Small intestine (tissue), 7 donors: ENCODE measurements around the gene SNAPC4. TPM values are rescaled to one million over a fixed set of nuclear protein-coding genes. Genes with fewer than 3 reads are reported as not detected.

Source experiments
- DNase-seq, 2 donors: peaks; one replicate each; pipeline versions ENCODE4 v3.0.0 to v3.0.0-alpha.2; 2013
- FAIRE-seq: peaks from 2 replicates; lab custom pipeline; 2012; peaks lifted over from hg19 to GRCh38; lab: Jason Lieb, UNC
- H3K27ac ChIP-seq, 3 donors: one replicate each; pipeline ENCODE4 v1.5.1; 2013; ENCODE audit warnings: low read length in 2 of 3, mild to moderate bottlenecking in 2 of 3, control low read depth in 1 of 3, inconsistent platforms in 1 of 3, low read depth in 1 of 3, moderate library complexity in 1 of 3
- H3K27me3 ChIP-seq, 3 donors: one replicate each; pipeline ENCODE4 v1.6.1; 2013; ENCODE audit warnings: low read length in 3 of 3, inconsistent platforms in 1 of 3; ENCODE audit not compliant: control insufficient read depth in 3 of 3, insufficient read depth in 3 of 3
- H3K36me3 ChIP-seq, 3 donors: one replicate each; pipeline ENCODE4 v1.6.1; 2013; ENCODE audit warnings: low read length in 3 of 3, inconsistent platforms in 1 of 3, low read depth in 1 of 3, mild to moderate bottlenecking in 1 of 3, moderate library complexity in 1 of 3; ENCODE audit not compliant: control insufficient read depth in 3 of 3, insufficient read depth in 2 of 3
- H3K4me1 ChIP-seq, 3 donors: one replicate each; pipeline ENCODE4 v1.6.1; 2013; ENCODE audit warnings: low read length in 2 of 3, inconsistent platforms in 1 of 3, low read depth in 1 of 3, mild to moderate bottlenecking in 1 of 3, moderate library complexity in 1 of 3; ENCODE audit not compliant: control insufficient read depth in 3 of 3, insufficient read depth in 2 of 3
- H3K4me3 ChIP-seq, 3 donors: one replicate each; pipeline ENCODE4 v1.5.1; 2013; ENCODE audit warnings: low read length in 3 of 3, control low read depth in 1 of 3, inconsistent platforms in 1 of 3, low read depth in 1 of 3, mild to moderate bottlenecking in 1 of 3, moderate library complexity in 1 of 3
- H3K9me3 ChIP-seq, 2 donors: one replicate each; pipeline ENCODE4 v1.6.1; 2013; ENCODE audit warnings: low read depth in 1 of 2, low read length in 1 of 2; ENCODE audit not compliant: control insufficient read depth in 2 of 2, insufficient read depth in 1 of 2
- WGBS, 3 donors: extraction: QIAGEN DNeasy Blood & Tissue Kit; methylation state at CpG; one replicate each; pipeline ENCODE4 v1.1.7; 2013; 5-methylcytosine and 5-hydroxymethylcytosine counted together
- polyA plus RNA-seq, 4 donors: library from polyadenylated mRNA; stranded (reverse) in 3 of 4; unstranded in 1 of 4; fragments of 200-250 nt in 3 of 4; fragments of 120-200 nt in 1 of 4; gene quantifications; one replicate each; pipeline versions ENCODE4 v1.2.1 to v1.2.3, GENCODE V29; 2013
- donor health status: healthy with polysubstance abuse.
- donor health status: control.
- donor health status: control.
- donor health status: Bipolar disorder and iron deficiency.
- donor health status: healthy.

The SNAPC4 gene
- polyA plus RNA-seq, 4 donors: 5.4 to 11.2 (median 6.3) TPM

GRCh38 chr9:136418182-136419091, 18.5 kb upstream of the SNAPC4 start:
- Histone ChIP-seq H3K27ac (no peak overlapping the region), H3K4me3 (no peak overlapping the region), H3K4me1 (no peaks in the 10 kb centered on the region), H3K36me3 (peaks cover 16 to 95% (median 29%) of the 10 kb centered on the region in 3 donors), H3K9me3 (no peaks in the 10 kb centered on the region), H3K27me3 (no peaks in the 10 kb centered on the region)
- FAIRE-seq: no peak
- 86 to 92% (median 89%) methylated on average over 47 to 48 of the region's 48 CpGs for WGBS, 3 donors
- DNase-seq: peak in 1 of 2 donors; percentile 10

- DNase-seq: no peak
- no peaks in the 10 kb centered on the region for H3K27me3 ChIP-seq
- H3K4me3 ChIP-seq: no peak overlapping the region
- H3K36me3 ChIP-seq: peaks cover 15 to 88% (median 21%) of the 10 kb centered on the region in 3 donors
- no peak for FAIRE-seq
- WGBS, 3 donors: 89 to 94% (median 93%) methylated on average over 19 of the region's 19 CpGs
- H3K4me1 ChIP-seq: peaks cover 0 to 1% (median 0%) of the 10 kb centered on the region in 3 donors
- no peaks in the 10 kb centered on the region for H3K9me3 ChIP-seq
- no peak overlapping the region for H3K27ac ChIP-seq
These were observed 16.9 kb upstream of the SNAPC4 start for GRCh38 chr9:136416914-136417313.

GRCh38 chr9:136416427-136416826, 16.5 kb upstream of the SNAPC4 start:
- FAIRE-seq (no peak), DNase-seq (no peak)
- no peak overlapping the region for H3K4me3 ChIP-seq
- WGBS, 3 donors: 95 to 98% (median 96%) methylated on average over 8 of the region's 8 CpGs
- H3K27ac ChIP-seq: no peak overlapping the region
- no peaks in the 10 kb centered on the region for H3K9me3 ChIP-seq
- H3K27me3 ChIP-seq: no peaks in the 10 kb centered on the region
- peaks cover 15 to 86% (median 17%) of the 10 kb centered on the region in 3 donors for H3K36me3 ChIP-seq
- H3K4me1 ChIP-seq: peaks cover 0 to 5% (median 0%) of the 10 kb centered on the region in 3 donors

GRCh38 chr9:136412962-136413361, 13.0 kb upstream of the SNAPC4 start:
- DNase-seq: no peak
- peaks cover 4 to 14% (median 4%) of the 10 kb centered on the region in 3 donors for H3K4me1 ChIP-seq
- no peaks in the 10 kb centered on the region for H3K27me3 ChIP-seq
- H3K27ac ChIP-seq: no peak overlapping the region
- no peak overlapping the region for H3K4me3 ChIP-seq
- no peaks in the 10 kb centered on the region for H3K9me3 ChIP-seq
- peaks cover 8 to 61% (median 9%) of the 10 kb centered on the region in 3 donors for H3K36me3 ChIP-seq
- no peak for FAIRE-seq
- 78 to 85% (median 79%) methylated on average over 9 of the region's 9 CpGs for WGBS, 3 donors

- Histone ChIP-seq H3K9me3 (no peaks in the 10 kb centered on the region), H3K4me3 (peak overlapping the region in 2 of 3 donors; percentile 92 to 99), H3K27ac (no peak overlapping the region), H3K4me1 (peaks cover 4 to 14% (median 4%) of the 10 kb centered on the region in 3 donors), H3K27me3 (no peaks in the 10 kb centered on the region), H3K36me3 (peaks cover 4 to 60% (median 9%) of the 10 kb centered on the region in 3 donors)
- DNase-seq (no peak), FAIRE-seq (no peak)
- WGBS, 3 donors: 9 to 37% (median 21%) methylated on average over 4 of the region's 4 CpGs
These were observed 11.4 kb upstream of the SNAPC4 start for GRCh38 chr9:136411378-136411777.

DNA sequence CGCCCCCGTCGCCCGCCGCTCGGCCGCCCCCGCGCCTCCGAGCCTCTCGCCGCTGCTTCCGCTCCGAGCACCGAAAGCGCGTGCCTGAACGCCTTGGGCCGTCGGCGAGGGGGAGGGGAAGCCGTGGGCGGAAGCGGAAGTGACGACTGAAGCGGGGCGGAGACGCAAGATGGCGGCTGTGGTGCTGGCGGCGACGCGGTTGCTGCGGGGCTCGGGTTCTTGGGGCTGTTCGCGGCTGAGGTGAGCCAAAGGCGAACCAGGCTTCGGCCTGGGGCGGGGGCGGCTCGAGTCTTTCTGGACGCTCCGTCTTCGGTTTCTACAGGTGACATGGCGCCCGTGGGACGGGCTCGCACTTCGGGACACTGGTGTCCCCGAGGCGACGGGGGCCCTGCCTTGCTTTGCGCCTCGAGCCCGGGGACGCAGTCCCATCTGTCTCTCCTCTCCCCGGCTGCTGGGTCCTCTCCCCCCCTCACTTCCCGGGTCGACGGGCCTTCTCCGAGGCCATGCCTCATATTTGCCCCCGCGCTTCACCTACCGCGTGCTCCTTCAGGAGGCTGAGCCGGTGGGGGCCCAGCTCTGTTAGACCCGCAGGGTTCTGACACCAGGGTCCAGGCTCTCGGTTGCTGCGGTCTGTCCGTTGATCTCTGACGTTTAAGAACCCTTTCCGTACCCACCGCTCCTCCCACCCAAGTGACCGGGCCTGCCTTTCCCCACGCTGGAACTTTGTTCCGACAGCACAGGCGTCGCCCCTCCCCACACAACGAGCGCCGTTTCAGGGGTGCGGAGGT, 10.7 kb upstream of the SNAPC4 start, which contains the start of the genes ENTR1 and PMPCA:
Gene ENTR1 (minus strand): TSS at position 115 of the 788 bp plus-strand sequence. CDS start 217 bp downstream, outside the sequence.
Gene PMPCA (plus strand): TSS at position 159 of the 788 bp plus-strand sequence. CDS start 11 bp downstream, at position 170.
- no peaks in the 10 kb centered on the region for H3K27me3 ChIP-seq
- peak; percentile 90 to 96 for DNase-seq
- H3K9me3 ChIP-seq: no peaks in the 10 kb centered on the region
- H3K4me3 ChIP-seq: peak within 1 kb of the TSS; percentile 92 to 99 (median 94)
- peak within 1 kb of the TSS; percentile 39 to 87 (median 84) for H3K27ac ChIP-seq
- no peak for FAIRE-seq
- 0 to 1% (median 0%) methylated on average over 78 to 83 of the region's 83 CpGs for WGBS, 3 donors
- peaks cover 4 to 60% (median 8%) of the 10 kb centered on the region in 3 donors for H3K36me3 ChIP-seq
- H3K4me1 ChIP-seq: peaks cover 4 to 14% (median 4%) of the 10 kb centered on the region in 3 donors

DNA sequence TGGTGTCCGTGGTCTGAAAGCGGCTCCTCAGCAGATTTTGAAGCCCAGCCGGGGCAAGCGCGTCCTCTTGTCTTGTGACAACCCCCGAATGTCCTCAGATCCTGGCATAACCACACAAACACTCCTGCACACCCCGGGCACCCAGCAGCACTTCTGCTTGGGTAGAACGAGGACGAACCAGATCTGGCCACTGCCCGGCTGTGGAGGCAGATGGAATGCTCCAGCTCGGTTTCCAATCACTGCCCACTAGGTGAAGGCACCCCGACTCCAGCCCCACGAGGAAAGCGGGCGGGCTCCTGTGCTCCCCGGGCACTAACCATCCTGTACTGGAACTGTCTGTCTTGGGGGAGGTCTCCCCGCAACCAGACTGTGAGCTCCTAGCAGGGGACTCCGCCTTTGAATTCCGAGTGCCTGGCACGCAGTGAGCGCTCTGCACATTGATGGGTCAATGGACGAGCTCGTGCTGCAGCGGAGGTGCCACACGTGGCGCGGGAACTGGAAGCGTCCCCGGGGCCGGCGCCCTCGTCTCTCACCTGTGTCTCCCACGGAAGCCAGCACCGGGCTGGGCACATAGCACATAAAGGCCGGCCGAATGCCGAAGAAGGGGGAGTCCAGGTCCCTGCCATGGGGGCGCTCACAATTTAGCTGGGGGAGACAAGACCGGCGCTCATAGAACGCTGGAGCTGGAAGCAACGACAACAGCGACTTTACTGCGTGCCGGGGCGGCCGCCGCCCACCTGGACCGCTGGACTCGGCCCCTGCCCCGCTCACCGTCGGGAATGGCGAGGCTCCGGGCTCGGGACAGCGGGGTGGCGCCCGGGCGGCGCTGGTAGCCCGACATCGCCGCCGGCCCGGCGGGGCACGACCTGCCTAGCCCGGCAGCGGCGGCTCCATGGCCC, 9.8 kb upstream of the SNAPC4 start:
- H3K4me1 ChIP-seq: peaks cover 4 to 14% (median 4%) of the 10 kb centered on the region in 3 donors
- DNase-seq (peak; percentile 43 to 65), FAIRE-seq (no peak)
- H3K4me3 ChIP-seq: peak overlapping the region; percentile 52 to 94 (median 92)
- H3K9me3 ChIP-seq: no peaks in the 10 kb centered on the region
- peak overlapping the region in 2 of 3 donors; percentile 39 to 75 for H3K27ac ChIP-seq
- WGBS, 3 donors: 9 to 13% (median 10%) methylated on average over 48 to 71 of the region's 71 CpGs
- no peaks in the 10 kb centered on the region for H3K27me3 ChIP-seq
- H3K36me3 ChIP-seq: peaks cover 4 to 61% (median 13%) of the 10 kb centered on the region in 3 donors
